ENCODE measurements around the gene ARMH1.

ARMH1 gene

GRCh38 chr1:44670751-44671640 lies 3.5 kb upstream of the ARMH1 start:
- no peak for DNase-seq (ENCODE audit: low read depth in 2 of 2)

GRCh38 chr1:44672254-44672955 lies 2.1 kb upstream of the ARMH1 start:
- no peak for DNase-seq (ENCODE audit: low read depth in 2 of 2)

- DNase-seq (ENCODE audit: low read depth in 2 of 2), result no peak
Observed at GRCh38 chr1:44672961-44673674, 1.4 kb upstream of the ARMH1 start.

- DNase-seq (ENCODE audit: low read depth in 2 of 2), result no peak
Observed at GRCh38 chr1:44673675-44674112, 820 bp upstream of the ARMH1 start.

- DNase-seq (ENCODE audit: low read depth in 2 of 2), result no peak
Observed at GRCh38 chr1:44675186-44675585, 672 bp downstream of the ARMH1 start.

- no peak for DNase-seq (ENCODE audit: low read depth in 2 of 2)
Observed at GRCh38 chr1:44676484-44677200, 2.1 kb downstream of the ARMH1 start.

GRCh38 chr1:44677201-44677766 lies 2.8 kb downstream of the ARMH1 start:
- no peak for DNase-seq (ENCODE audit: low read depth in 2 of 2)

GRCh38 chr1:44678120-44678519 lies 3.6 kb downstream of the ARMH1 start:
- no peak for DNase-seq (ENCODE audit: low read depth in 2 of 2)

GRCh38 chr1:44678626-44679025 lies 4.1 kb downstream of the ARMH1 start:
- DNase-seq (ENCODE audit: low read depth in 2 of 2), result no peak

- no peak for DNase-seq (ENCODE audit: low read depth in 2 of 2)
Observed at GRCh38 chr1:44679468-44679867, 5.0 kb downstream of the ARMH1 start.

GRCh38 chr1:44681905-44682882 lies 7.7 kb downstream of the ARMH1 start:
- DNase-seq (ENCODE audit: low read depth in 2 of 2), result no peak

GRCh38 chr1:44682883-44683265 lies 8.4 kb downstream of the ARMH1 start:
- no peak for DNase-seq (ENCODE audit: low read depth in 2 of 2)

- DNase-seq (ENCODE audit: low read depth in 2 of 2), result no peak
Observed at GRCh38 chr1:44684525-44684924, 10.0 kb downstream of the ARMH1 start.

GRCh38 chr1:44685218-44685617 lies 10.7 kb downstream of the ARMH1 start:
- DNase-seq (ENCODE audit: low read depth in 2 of 2), result no peak

GRCh38 chr1:44685881-44686280 lies 11.4 kb downstream of the ARMH1 start:
- DNase-seq (ENCODE audit: low read depth in 2 of 2), result no peak

GRCh38 chr1:44688760-44689446 lies 14.4 kb downstream of the ARMH1 start:
- no peak for DNase-seq (ENCODE audit: low read depth in 2 of 2)

- DNase-seq (ENCODE audit: low read depth in 2 of 2), result no peak
Observed at GRCh38 chr1:44689447-44689765, 14.9 kb downstream of the ARMH1 start.

- no peak for DNase-seq (ENCODE audit: low read depth in 2 of 2)
Observed at GRCh38 chr1:44693159-44693558, 18.6 kb downstream of the ARMH1 start.

- no peak for DNase-seq (ENCODE audit: low read depth in 2 of 2)
Observed at GRCh38 chr1:44693900-44694299, 19.4 kb downstream of the ARMH1 start.
